ENCODE results near the gene CBY1. TPM values are rescaled to one million over a fixed set of nuclear protein-coding genes. Genes with fewer than 3 reads are reported as not detected.
A peak's percentile ranks its signal among the peaks of the same experiment; 100 is the strongest.

CBY1 gene
- total RNA-seq (2013; cell fraction: nucleolus; rRNA removed): 17.7 and 20.7 TPM in 2 replicates
- total RNA-seq (2014; rRNA removed): 7.0 and 7.3 TPM in 2 replicates
- total RNA-seq (2014; rRNA removed; fragmentation: Illumina TruSeq; extraction: Trizol): 7.0 and 7.4 TPM in 2 replicates
- total RNA-seq (2021): 7.7 and 8.9 TPM in 2 replicates
- 7.5 TPM for polyA plus RNA-seq (2011; ENCODE audit: low read depth)
- polyA plus RNA-seq (2011; rRNA removed): 10.5 and 12.7 TPM in 2 replicates
- 8.1 and 8.6 TPM in 2 replicates for polyA plus RNA-seq (2011; cell fraction: cytosol; rRNA removed)
- polyA plus RNA-seq (2011; cell fraction: nucleus; rRNA removed): 8.7 and 12.0 TPM in 2 replicates
- polyA plus RNA-seq (2012): 7.4 and 10.6 TPM in 2 replicates
- polyA plus RNA-seq (2014; fragmentation: Illumina TruSeq; extraction: Trizol): 13.0 TPM in 2 replicates
- polyA plus RNA-seq (2014; fragmentation: Nextera tagmentation; extraction: Ambion mirVana): 10 to 100 TPM; 12.4 to 14.5 TPM
- polyA plus RNA-seq (2014; rRNA removed): 9.5 and 11.4 TPM in 2 replicates
- polyA plus RNA-seq (2016; fragmentation: Nextera tagmentation; extraction: Ambion mirVana): 10 to 100 TPM; 16.8 to 18.6 TPM
- 9.9 and 11.7 TPM in 2 replicates for polyA minus RNA-seq (2011; rRNA and poly(A)+ RNA removed)
- polyA minus RNA-seq (2011; cell fraction: cytosol; rRNA and poly(A)+ RNA removed): 2.5 TPM in 1 of 2 replicates, not detected in the other
- 1.6 and 9.0 TPM in 2 replicates for polyA minus RNA-seq (2011; cell fraction: nucleus; rRNA and poly(A)+ RNA removed)
- percentile 64 among the genes with signal in this experiment for Bru-seq, nascent RNA
- percentile 58 among the genes with signal in this experiment for BruChase-seq, experiment 1, labeled RNA remaining after a 6-hour chase
- BruChase-seq, experiment 2, labeled RNA remaining after a 2-hour chase: percentile 63 among the genes with signal in this experiment
- long read RNA-seq, experiment 1, partial matches to known transcripts: 0 of 2 reads
- long read RNA-seq, experiment 1, other reads (novel, unspliced or antisense): 0 of 2 reads
- long read RNA-seq, experiment 2, partial matches to known transcripts: 1 of 5 reads
- long read RNA-seq, experiment 2, other reads (novel, unspliced or antisense): 2 of 5 reads

- peaks cover 11% of the 10 kb centered on the region for H3K79me2 ChIP-seq (ENCODE audit: control insufficient read depth, insufficient read depth, low read length)
- peak; percentile 90 for ATAC-seq
- peak within 1 kb of the TSS; percentile 97 for H3K4me2 ChIP-seq (ENCODE audit: control insufficient read depth, insufficient read depth)
- SMC1A ChIA-PET (ENCODE audit: uncharacterized antibody, unreplicated experiment): interaction anchor here (0.7 to 2.0 kb wide), 2 partner anchors 10 to 43 kb away, joined by 3 to 11 read pairs; no protein-coding TSS in a partner anchor
- no peaks in the 10 kb centered on the region for H3K9me3 ChIP-seq (replicated peaks; ENCODE audit: control insufficient read depth, insufficient read depth, low read length)
- WGBS (ENCODE audit: insufficient coverage, insufficient replicate concordance, low lambda C conversion rate, missing lambda C conversion rate): under 1% methylated on average over 65 of the region's 66 CpGs
- TSS peak; percentile 90 for BruUV-seq (replicated peaks)
- RAD21 ChIA-PET (ENCODE audit: unreplicated experiment): interaction anchor here (1.0 to 1.6 kb wide), 3 partner anchors 10 to 604 kb away, joined by 3 to 5 read pairs (median 3); partner anchors contain the start of gene TOMM22
- POLR2A ChIA-PET: interaction anchor here (1.8 kb wide), 1 partner anchor 42 kb away, joined by 5 read pairs; no protein-coding TSS in a partner anchor
- intact Hi-C loops (cut with micrococcal nuclease; ENCODE audit: unreplicated experiment): loop anchor here (1.0 kb wide), 1 partner anchor 25 kb away; the partner anchor contains the start of gene TOMM22
- H3K27ac ChIP-seq (ENCODE audit: control insufficient read depth, insufficient read depth): peak within 1 kb of the TSS; percentile 99
- in situ Hi-C loops (cut with MboI): no loop called here
- peak within 1 kb of the TSS; percentile 96 for H3K9ac ChIP-seq (ENCODE audit: control insufficient read depth, insufficient read depth, low read length)
- H2AFZ ChIP-seq (ENCODE audit: control insufficient read depth, low read depth, low read length): peak within 1 kb of the TSS; percentile 100
- peak within 1 kb of the TSS; percentile 86 for H3K4me3 ChIP-seq
- peaks cover 5% of the 10 kb centered on the region for H3K4me1 ChIP-seq (ENCODE audit: control insufficient read depth, insufficient read depth, low read length)
- H3K36me3 ChIP-seq (ENCODE audit: control insufficient read depth in 2 of 2, insufficient read depth in 2 of 2, low read length in 1 of 2): no peaks in the 10 kb centered on the region
- H4K20me1 ChIP-seq (ENCODE audit: control insufficient read depth, insufficient read depth): no peaks in the 10 kb centered on the region
- FAIRE-seq: peak; percentile 84
- H3K27me3 ChIP-seq (replicated peaks in 1 of 2; ENCODE audit: control insufficient read depth in 2 of 2, insufficient read depth in 2 of 2, low read length in 1 of 2): no peaks in the 10 kb centered on the region
- DNase-seq (ENCODE audit: low read depth, low spot score): peak; percentile 41
- CTCF ChIA-PET: interaction anchor here (2.1 kb wide), 1 partner anchor 25 kb away, joined by 5 read pairs; the partner anchor contains the start of gene TOMM22
- TF ChIP-seq POLR2A (IDR thresholded peaks at IDR 0.05; ENCODE audit: low read depth, low read length) (peak; percentile 80), POLR2AphosphoS5 (IDR thresholded peaks at IDR 0.05; ENCODE audit: low read length) (peak; percentile 50; the same call in 1 of the 2 replicates), SKIL (IDR thresholded peaks at IDR 0.05; ENCODE audit: low read depth, poor library complexity, severe bottlenecking) (peak; percentile 94), RUNX3 (IDR thresholded peaks at IDR 0.05; ENCODE audit: low read length) (0 out of 2 replicates have a peak, but pooled peaks have one; percentile 15), ESRRA (IDR thresholded peaks at IDR 0.05; ENCODE audit: low read length) (peak; percentile 57; the same call in 1 of the 2 replicates), PML (IDR thresholded peaks at IDR 0.05; ENCODE audit: low read length) (no peak), EP300 (IDR thresholded peaks at IDR 0.05; ENCODE audit: borderline replicate concordance in 1 of 2, control insufficient read depth in 1 of 2, low read depth in 2 of 2, low read length in 2 of 2) (no peak), YY1 (IDR thresholded peaks at IDR 0.05; ENCODE audit: low read depth, low read length) (peak; percentile 76), BHLHE40 (IDR thresholded peaks at IDR 0.05; ENCODE audit: borderline replicate concordance in 1 of 2, low read depth in 2 of 2, low read length in 1 of 2) (peak; percentile 98 to 99), MTA2 (IDR thresholded peaks at IDR 0.05; ENCODE audit: low read depth) (no peak), JUND (IDR thresholded peaks at IDR 0.05; ENCODE audit: low read depth, low read length) (peak; percentile 99), ZBTB4 (CRISPR knock-in tag; IDR thresholded peaks at IDR 0.05) (no peak), STAT1 (conservative IDR thresholded peaks at IDR 0.05) (peak; percentile 46; the same call in 1 of the 2 replicates)
These were observed at the start of gene CBY1, which contains the start of gene FAM227A for GRCh38 chr22:38656256-38657044. Gene CBY1, plus strand, starts transcription at chr22:38656638. Its CDS starts 11,417 bp downstream, at chr22:38668055. Gene FAM227A, minus strand, starts transcription at chr22:38656392. Its CDS starts 6,224 bp downstream, at chr22:38650168.
